GM12878 (cell line): ENCODE results near the gene HBD. TPM values are rescaled to one million over a fixed set of nuclear protein-coding genes. Genes with fewer than 3 reads are reported as not detected.

Experiments
- ASH2L ChIP-seq: fragments of 300-600, 200-600 bp; sonication (generic); IDR thresholded peaks from 2 replicates; pipeline ENCODE4 v1.6.1; 2017; ENCODE audit warnings: low read depth, mild to moderate bottlenecking, borderline replicate concordance
- ATF2 ChIP-seq: IDR thresholded peaks from 2 replicates; pipeline ENCODE4 v1.6.1; 2012; ENCODE audit warnings: low read length, inconsistent platforms
- BMI1 ChIP-seq: fragments of 450-650 bp; IDR thresholded peaks from 2 replicates; pipeline ENCODE4 v1.6.1; 2016; ENCODE audit warnings: mild to moderate bottlenecking, moderate library complexity, borderline replicate concordance
- CHD2 ChIP-seq: IDR thresholded peaks from 2 replicates; pipeline ENCODE4 v1.6.1; 2011; ENCODE audit warnings: low read depth, low read length, improper control_type of control experiment, borderline replicate concordance
- EP300 ChIP-seq, 2 experiments: fragments of 150-350 bp in 1 of 2; IDR thresholded peaks; 2 replicates each; pipeline ENCODE4 v1.6.1; 2011 to 2012; ENCODE audit warnings: low read depth in 2 of 2, low read length in 2 of 2, borderline replicate concordance in 1 of 2, improper control_type of control experiment in 1 of 2, inconsistent platforms in 1 of 2; ENCODE audit not compliant: control insufficient read depth in 1 of 2
- GATAD2B ChIP-seq: fragments of 450-650 bp; conservative IDR thresholded peaks from 2 replicates; pipeline ENCODE4 v1.6.1; 2017; ENCODE audit warnings: low read depth, mild to moderate bottlenecking, moderate library complexity
- HDGF ChIP-seq: fragments of 450-650 bp; IDR thresholded peaks from 2 replicates; pipeline ENCODE4 v1.6.1; 2016; ENCODE audit warnings: antibody characterized with exemption
- MAX ChIP-seq: IDR thresholded peaks from 2 replicates; pipeline ENCODE4 v1.6.1; 2012; ENCODE audit warnings: low read depth, low read length, improper control_type of control experiment
- MTA2 ChIP-seq: fragments of 450-650 bp; IDR thresholded peaks from 2 replicates; pipeline ENCODE4 v1.6.1; 2016; ENCODE audit warnings: low read depth, mild to moderate bottlenecking, moderate library complexity
- SMC3 ChIP-seq: IDR thresholded peaks from 2 replicates; pipeline ENCODE4 v1.6.1; 2011; ENCODE audit warnings: low read length, improper control_type of control experiment, borderline replicate concordance
- SRF ChIP-seq, 2 experiments: IDR thresholded peaks; 2 replicates each; pipeline ENCODE4 v1.6.1; 2011; ENCODE audit warnings: low read depth in 2 of 2, low read length in 2 of 2, mild to moderate bottlenecking in 1 of 2, moderate library complexity in 1 of 2
- WRNIP1 ChIP-seq: IDR thresholded peaks from 2 replicates; pipeline ENCODE4 v1.6.1; 2011; ENCODE audit warnings: low read depth, low read length, improper control_type of control experiment, borderline replicate concordance
- ZNF217 ChIP-seq: fragments of 450-650 bp; IDR thresholded peaks from 2 replicates; pipeline ENCODE4 v1.6.1; 2017; ENCODE audit warnings: antibody characterized with exemption, mild to moderate bottlenecking
- polyA plus RNA-seq, 11 experiments: library from polyadenylated mRNA; depleted of rRNA in 4 of 11; unstranded in 6 of 11; stranded (reverse) in 5 of 11; fragments of >200 nt; fragmentation: Nextera tagmentation in 4 of 11; fragmentation: Illumina TruSeq in 1 of 11; extraction: Ambion mirVana in 4 of 11; extraction: Trizol in 1 of 11; gene quantifications; 1 replicate in 1 of 11; 2 replicates in 10 of 11; pipeline versions ENCODE4 v1.2.1 to v1.2.3, GENCODE V29; 2011 to 2016; ENCODE audit warnings: inconsistent platforms in 2 of 11, missing spikeins in 2 of 11, low read depth in 1 of 11
- total RNA-seq, 4 experiments: library from RNA; depleted of rRNA in 3 of 4; stranded (reverse); fragments of >200 nt in 3 of 4; fragmentation: Illumina TruSeq in 1 of 4; extraction: Trizol in 1 of 4; gene quantifications; 2 replicates each; pipeline versions ENCODE4 v1.2.1 to v1.2.3, GENCODE V29; 2013 to 2021
- TF ChIP-seq, protein P1 (sequence below): fragments of 450-650 bp; formaldehyde crosslinking; IDR thresholded peaks from 2 replicates; pipeline ENCODE4 v1.5.0; 2022; ENCODE audit warnings: mild to moderate bottlenecking, missing genetic modification characterization
- TF ChIP-seq, protein P2 (sequence below): fragments of 450-650 bp; IDR thresholded peaks from 2 replicates; pipeline ENCODE4 v1.6.1; 2014; ENCODE audit warnings: mild to moderate bottlenecking

The HBD gene
- total and polyA plus RNA-seq, 10 of the 15 experiments (the other 5 are each of a cell fraction or from before 2014, with no cell fraction given): 0.11 to 0.32 TPM; not detected in 8

DNA sequence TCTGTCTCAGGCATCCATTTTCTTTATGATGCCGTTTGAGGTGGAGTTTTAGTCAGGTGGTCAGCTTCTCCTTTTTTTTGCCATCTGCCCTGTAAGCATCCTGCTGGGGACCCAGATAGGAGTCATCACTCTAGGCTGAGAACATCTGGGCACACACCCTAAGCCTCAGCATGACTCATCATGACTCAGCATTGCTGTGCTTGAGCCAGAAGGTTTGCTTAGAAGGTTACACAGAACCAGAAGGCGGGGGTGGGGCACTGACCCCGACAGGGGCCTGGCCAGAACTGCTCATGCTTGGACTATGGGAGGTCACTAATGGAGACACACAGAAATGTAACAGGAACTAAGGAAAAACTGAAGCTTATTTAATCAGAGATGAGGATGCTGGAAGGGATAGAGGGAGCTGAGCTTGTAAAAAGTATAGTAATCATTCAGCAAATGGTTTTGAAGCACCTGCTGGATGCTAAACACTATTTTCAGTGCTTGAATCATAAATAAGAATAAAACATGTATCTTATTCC, 46.4 kb upstream of the HBD start (continued):
- TF ChIP-seq MAX (no peak), EP300 (IDR thresholded peaks at IDR 0.05; ENCODE audit: borderline replicate concordance in 1 of 2, control insufficient read depth in 1 of 2, low read depth in 2 of 2, low read length in 2 of 2) (no peak), ASH2L (no peak), BMI1 (no peak), HDGF (no peak), CHD2 (no peak), ATF2 (peak; percentile 39; the same call in 1 of the 2 replicates), WRNIP1 (no peak), GATAD2B (no peak), SMC3 (no peak), ZNF217 (no peak), MTA2 (no peak), SRF (IDR thresholded peaks at IDR 0.05; ENCODE audit: low read depth in 2 of 2, low read length in 2 of 2) (no peak)
- TF ChIP-seq, protein P1, sequence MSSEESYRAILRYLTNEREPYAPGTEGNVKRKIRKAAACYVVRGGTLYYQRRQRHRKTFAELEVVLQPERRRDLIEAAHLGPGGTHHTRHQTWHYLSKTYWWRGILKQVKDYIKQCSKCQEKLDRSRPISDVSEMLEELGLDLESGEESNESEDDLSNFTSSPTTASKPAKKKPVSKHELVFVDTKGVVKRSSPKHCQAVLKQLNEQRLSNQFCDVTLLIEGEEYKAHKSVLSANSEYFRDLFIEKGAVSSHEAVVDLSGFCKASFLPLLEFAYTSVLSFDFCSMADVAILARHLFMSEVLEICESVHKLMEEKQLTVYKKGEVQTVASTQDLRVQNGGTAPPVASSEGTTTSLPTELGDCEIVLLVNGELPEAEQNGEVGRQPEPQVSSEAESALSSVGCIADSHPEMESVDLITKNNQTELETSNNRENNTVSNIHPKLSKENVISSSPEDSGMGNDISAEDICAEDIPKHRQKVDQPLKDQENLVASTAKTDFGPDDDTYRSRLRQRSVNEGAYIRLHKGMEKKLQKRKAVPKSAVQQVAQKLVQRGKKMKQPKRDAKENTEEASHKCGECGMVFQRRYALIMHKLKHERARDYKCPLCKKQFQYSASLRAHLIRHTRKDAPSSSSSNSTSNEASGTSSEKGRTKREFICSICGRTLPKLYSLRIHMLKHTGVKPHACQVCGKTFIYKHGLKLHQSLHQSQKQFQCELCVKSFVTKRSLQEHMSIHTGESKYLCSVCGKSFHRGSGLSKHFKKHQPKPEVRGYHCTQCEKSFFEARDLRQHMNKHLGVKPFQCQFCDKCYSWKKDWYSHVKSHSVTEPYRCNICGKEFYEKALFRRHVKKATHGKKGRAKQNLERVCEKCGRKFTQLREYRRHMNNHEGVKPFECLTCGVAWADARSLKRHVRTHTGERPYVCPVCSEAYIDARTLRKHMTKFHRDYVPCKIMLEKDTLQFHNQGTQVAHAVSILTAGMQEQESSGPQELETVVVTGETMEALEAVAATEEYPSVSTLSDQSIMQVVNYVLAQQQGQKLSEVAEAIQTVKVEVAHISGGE: no peak
- TF ChIP-seq, protein P2, sequence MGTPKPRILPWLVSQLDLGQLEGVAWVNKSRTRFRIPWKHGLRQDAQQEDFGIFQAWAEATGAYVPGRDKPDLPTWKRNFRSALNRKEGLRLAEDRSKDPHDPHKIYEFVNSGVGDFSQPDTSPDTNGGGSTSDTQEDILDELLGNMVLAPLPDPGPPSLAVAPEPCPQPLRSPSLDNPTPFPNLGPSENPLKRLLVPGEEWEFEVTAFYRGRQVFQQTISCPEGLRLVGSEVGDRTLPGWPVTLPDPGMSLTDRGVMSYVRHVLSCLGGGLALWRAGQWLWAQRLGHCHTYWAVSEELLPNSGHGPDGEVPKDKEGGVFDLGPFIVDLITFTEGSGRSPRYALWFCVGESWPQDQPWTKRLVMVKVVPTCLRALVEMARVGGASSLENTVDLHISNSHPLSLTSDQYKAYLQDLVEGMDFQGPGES: no peak
